AML-193 (cell line): ENCODE measurements around the gene TIMP2.
"Not testable (repeated sequence)": the region's sequence is repeated elsewhere in the genome, so short reads cannot be mapped to it uniquely, and the experiment has no call there.

Source experiments
- DNase-seq, 2 experiments: peaks; one replicate each; lab custom pipeline; 2025; lab: John Stamatoyannopoulos, UW

TIMP2 gene

DNA sequence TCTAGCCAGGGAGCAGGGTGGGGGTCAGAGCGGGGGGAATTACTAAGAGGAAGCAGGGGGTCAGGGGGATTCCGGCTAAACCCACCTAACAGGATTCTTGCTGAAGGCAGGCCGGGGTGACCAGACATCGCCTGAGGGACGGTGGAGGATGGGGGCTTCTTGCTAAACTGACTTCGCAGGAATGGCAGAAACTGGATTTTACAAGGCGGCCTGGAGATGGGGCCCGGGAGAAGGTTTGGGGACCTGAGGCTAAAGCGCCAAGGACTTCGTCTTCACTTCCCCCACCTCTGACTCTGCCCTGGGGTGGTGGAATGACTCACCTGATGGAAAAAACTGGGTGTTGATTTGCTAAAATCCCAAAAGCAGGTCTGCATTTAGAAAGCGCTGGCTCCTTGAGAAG, 31.1 kb upstream of the TIMP2 start:
- DNase-seq: no peak

GRCh38 chr17:78954684-78955083, 29.5 kb upstream of the TIMP2 start:
- no peak for DNase-seq

DNA sequence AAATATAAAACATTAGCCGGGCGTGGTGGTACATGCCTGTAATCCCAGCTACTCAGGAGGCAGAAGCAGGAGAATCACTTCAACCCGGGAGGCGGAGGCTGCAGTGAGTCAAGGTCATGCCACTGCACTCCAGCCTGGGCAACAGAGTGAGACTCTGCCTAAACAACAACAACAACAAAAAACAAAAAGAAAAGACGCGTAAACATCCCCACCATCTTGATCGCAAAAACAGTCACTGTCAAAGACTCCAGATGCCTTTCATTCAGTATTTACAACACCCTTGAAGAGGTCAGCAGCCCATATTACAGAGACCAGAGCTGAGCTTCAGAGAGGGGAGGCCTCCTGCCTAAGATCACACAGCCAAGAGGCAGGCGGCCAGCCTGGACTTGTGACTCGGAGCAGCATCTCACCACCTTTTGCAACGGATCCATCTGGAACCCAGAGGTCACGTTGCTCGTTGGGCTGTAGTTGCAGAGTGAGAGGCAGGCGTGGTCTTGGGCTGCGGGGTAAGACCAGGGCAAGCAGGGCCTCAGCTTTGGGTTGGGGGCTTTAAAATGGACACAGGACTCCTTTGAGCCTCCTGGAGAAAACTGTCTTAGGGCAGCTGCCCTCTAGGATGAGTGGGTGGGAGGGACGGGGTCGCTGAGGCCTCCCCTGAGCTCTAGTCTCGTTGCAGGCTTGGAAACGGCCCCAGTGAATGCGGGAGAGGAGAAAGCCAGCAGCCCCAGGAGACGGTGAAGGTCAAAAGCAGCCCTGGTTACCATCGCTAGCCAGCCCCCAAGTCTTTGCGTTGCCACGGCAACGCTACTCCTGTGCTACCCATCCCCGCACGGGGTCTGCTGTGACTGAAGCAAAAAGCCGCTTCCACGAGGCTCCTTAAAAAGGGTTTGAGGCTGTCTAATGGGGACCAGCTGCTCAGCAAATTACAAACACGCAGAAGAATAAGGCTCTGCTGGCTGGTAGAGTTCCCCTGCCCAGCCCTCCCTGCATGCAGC, 28.5 kb upstream of the TIMP2 start:
- no peak for DNase-seq

DNA sequence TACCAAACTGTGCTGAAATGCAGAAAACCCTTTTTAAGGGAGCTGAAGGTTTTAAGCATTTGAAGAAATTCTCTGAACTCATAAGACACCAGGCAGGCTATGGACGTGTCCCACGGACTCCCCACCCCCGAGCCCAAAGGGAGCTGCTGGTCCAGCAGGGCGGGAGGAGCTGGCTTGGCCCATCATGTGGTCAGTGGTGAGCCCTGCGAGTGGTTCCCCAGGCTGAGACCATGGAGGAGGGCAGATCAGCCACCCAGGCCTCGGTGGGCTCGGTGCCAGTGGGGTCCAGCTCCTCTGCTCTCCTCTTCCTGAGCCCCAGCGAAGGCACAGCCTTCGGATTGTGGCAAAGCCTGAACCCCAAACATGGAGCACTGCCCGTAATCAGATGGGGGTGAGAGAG, 27.5 kb upstream of the TIMP2 start:
- no peak for DNase-seq

DNA sequence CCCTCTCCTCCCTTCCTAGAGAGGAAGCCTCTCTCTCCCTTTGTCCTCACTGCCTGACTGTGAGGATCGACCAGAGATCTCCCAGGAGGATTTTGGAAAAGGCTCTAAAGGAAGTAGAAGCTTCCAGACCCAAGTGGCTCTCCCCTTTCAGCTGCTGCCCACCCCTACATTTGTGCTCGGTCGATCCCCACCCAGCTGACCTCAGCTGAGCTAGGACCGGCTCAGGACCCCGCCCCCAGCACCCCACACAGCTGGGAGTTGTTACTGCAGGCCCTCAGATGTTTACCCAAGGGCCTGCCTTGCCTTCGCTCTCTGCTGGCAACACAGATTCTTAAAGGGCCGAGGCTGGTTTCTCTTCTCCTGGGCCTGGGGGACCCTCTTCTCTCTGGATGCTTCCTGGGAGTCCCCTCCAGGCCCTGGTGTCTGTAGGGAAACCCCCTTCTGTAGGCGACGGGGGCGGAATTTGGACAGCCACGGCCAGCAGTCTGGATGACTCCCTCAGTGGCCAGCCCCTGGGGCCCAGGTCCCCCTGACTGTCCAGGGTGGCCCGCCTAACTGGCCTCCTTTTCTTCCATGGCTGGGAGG, 26.9 kb upstream of the TIMP2 start:
- DNase-seq: no peak

GRCh38 chr17:78950870-78951269, 25.7 kb upstream of the TIMP2 start:
- DNase-seq: no peak

GRCh38 chr17:78947235-78948149, 22.3 kb upstream of the TIMP2 start:
- DNase-seq: no peak

DNA sequence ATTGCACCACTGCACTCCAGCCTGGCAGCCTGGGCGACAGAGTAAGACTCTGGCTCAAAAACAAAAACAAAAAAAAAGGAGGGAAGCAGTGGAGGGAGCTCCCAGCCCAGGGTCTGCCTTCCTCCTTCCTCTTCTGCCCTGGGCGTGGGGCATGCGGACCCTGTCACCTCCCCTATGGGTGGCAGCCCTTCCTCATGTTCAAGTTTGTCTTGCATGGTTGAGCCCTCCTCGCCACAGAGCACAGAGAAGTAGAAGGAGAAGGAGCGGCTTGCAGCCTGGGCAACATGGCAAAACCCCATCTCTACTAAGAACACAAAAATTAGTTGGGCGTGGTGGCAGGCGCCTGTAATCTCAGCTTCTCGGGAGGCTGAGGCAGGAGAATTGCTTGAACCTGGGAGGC, 21.4 kb upstream of the TIMP2 start:
- no peak for DNase-seq

DNA sequence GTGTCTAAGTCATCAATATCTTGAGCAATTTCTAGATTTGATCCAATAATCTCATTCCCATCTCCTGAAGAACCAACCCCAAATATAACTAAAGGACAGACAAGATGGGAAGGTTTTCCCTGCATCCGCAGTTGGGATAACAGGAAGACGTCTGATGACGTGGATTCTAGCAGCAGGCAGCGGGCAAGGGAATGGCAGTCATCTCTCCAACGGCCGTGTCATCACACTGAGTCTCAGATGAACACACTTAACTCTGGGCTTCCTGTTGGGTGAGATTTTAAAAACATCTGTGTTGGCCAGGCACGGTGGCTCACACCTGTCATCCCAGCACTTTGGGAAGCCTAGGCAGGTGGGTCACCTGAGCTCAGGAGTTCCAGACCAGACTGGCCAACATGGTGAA, 20.9 kb upstream of the TIMP2 start:
- no peak for DNase-seq

GRCh38 chr17:78945455-78945854, 20.3 kb upstream of the TIMP2 start:
- DNase-seq: not testable (repeated sequence)

DNA sequence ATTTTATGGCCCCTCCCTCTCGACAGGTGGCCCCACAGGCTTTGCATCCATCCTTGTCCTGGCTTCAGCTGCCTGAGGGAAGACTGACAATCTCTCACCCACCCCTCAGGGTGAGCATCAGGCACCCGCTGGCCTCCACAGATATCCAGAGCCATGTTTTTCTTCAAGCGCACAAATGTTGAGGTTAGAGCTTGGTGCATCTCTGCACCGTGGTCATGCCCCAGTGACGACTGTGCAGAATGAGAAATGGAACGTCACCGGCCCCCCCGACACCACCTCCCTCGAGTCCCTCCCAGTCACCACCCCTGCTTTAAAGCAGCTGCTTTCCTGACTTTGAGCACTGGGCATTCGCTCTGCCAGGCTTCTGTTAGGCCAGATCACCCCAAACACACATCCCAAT, 19.8 kb upstream of the TIMP2 start:
- DNase-seq: no peak

- no peak for DNase-seq
These were observed 18.8 kb upstream of the TIMP2 start for GRCh38 chr17:78944026-78944425.

- DNase-seq: no peak
These were observed 15.5 kb upstream of the TIMP2 start for GRCh38 chr17:78940708-78941107.

GRCh38 chr17:78940258-78940657, 15.1 kb upstream of the TIMP2 start:
- no peak for DNase-seq

- DNase-seq: no peak
These were observed 14.4 kb upstream of the TIMP2 start for GRCh38 chr17:78939615-78940014.

DNA sequence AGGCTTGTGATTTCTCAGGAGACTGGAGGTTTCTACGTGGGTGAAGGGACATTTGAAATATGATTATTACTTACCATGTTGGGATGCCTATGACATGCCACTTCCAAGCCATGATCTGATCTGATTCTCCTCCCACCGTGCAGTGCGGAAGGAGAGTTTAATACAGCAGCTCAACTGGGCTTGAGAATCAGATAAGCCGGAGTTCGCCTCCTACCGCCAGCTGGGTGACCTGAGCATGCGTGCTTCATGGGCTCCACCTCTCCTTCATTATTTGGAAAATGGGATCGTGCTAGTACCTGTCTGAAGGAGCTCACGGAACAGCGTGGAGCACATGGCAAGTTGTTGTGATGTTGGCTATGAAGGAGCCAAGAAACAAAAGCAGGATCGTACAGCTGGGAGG, 12.4 kb upstream of the TIMP2 start:
- no peak for DNase-seq

- DNase-seq: no peak
These were observed 10.5 kb upstream of the TIMP2 start for GRCh38 chr17:78935419-78936323.

GRCh38 chr17:78934681-78935418, 9.7 kb upstream of the TIMP2 start:
- DNase-seq: no peak

- no peak for DNase-seq
These were observed 8.9 kb upstream of the TIMP2 start for GRCh38 chr17:78933959-78934568.
